NCI-H146 (cell line): ENCODE measurements around the gene SLC35F1.

Experiments
- DNase-seq: peaks from one replicate; lab custom pipeline; 2025; lab: John Stamatoyannopoulos, UW

SLC35F1 gene

GRCh38 chr6:118197539-118197938 lies 290.5 kb downstream of the SLC35F1 start:
- DNase-seq = no peak

GRCh38 chr6:118198746-118199145 lies 291.7 kb downstream of the SLC35F1 start:
- no peak for DNase-seq

- no peak for DNase-seq
Observed at GRCh38 chr6:118200160-118200559, 293.1 kb downstream of the SLC35F1 start.

- DNase-seq = no peak
Observed at GRCh38 chr6:118202517-118202916, 295.5 kb downstream of the SLC35F1 start.

GRCh38 chr6:118203545-118203944 lies 296.5 kb downstream of the SLC35F1 start:
- no peak for DNase-seq

GRCh38 chr6:118206221-118206620 lies 299.2 kb downstream of the SLC35F1 start:
- no peak for DNase-seq

GRCh38 chr6:118207947-118208346 lies 300.9 kb downstream of the SLC35F1 start:
- DNase-seq = no peak

- DNase-seq = no peak
Observed at GRCh38 chr6:118212451-118213173, 305.5 kb downstream of the SLC35F1 start.

GRCh38 chr6:118215269-118215668 lies 308.2 kb downstream of the SLC35F1 start:
- DNase-seq = no peak

- DNase-seq = no peak
Observed at GRCh38 chr6:118216751-118217150, 309.7 kb downstream of the SLC35F1 start.

- DNase-seq = no peak
Observed at GRCh38 chr6:118218156-118218555, 311.1 kb downstream of the SLC35F1 start.

GRCh38 chr6:118220429-118221128 lies 313.5 kb downstream of the SLC35F1 start:
- DNase-seq = no peak

- no peak for DNase-seq
Observed at GRCh38 chr6:118223316-118223715, 316.3 kb downstream of the SLC35F1 start.

GRCh38 chr6:118228886-118229285 lies 321.8 kb downstream of the SLC35F1 start:
- DNase-seq = no peak

- no peak for DNase-seq
Observed at GRCh38 chr6:118240878-118241528, 333.9 kb downstream of the SLC35F1 start.

- DNase-seq = no peak
Observed at GRCh38 chr6:118246406-118246805, 339.3 kb downstream of the SLC35F1 start.

GRCh38 chr6:118248171-118248570 lies 341.1 kb downstream of the SLC35F1 start:
- DNase-seq = no peak

GRCh38 chr6:118249680-118250079 lies 342.6 kb downstream of the SLC35F1 start:
- no peak for DNase-seq

GRCh38 chr6:118252474-118252873 lies 345.4 kb downstream of the SLC35F1 start:
- no peak for DNase-seq

- DNase-seq = no peak
Observed at GRCh38 chr6:118253741-118254140, 346.7 kb downstream of the SLC35F1 start.

- DNase-seq = no peak
Observed at GRCh38 chr6:118260833-118261232, 353.8 kb downstream of the SLC35F1 start.

GRCh38 chr6:118263921-118264486 lies 356.9 kb downstream of the SLC35F1 start:
- DNase-seq = no peak

GRCh38 chr6:118269659-118270058 lies 362.6 kb downstream of the SLC35F1 start:
- no peak for DNase-seq
